ENCODE measurements around the gene KLHL34. TPM values are rescaled to one million over a fixed set of nuclear protein-coding genes. Genes with fewer than 3 reads are reported as not detected.

The KLHL34 gene
- total and polyA plus RNA-seq, 2 experiments from 2014 or later, result 0.81 to 1.1 TPM

DNA sequence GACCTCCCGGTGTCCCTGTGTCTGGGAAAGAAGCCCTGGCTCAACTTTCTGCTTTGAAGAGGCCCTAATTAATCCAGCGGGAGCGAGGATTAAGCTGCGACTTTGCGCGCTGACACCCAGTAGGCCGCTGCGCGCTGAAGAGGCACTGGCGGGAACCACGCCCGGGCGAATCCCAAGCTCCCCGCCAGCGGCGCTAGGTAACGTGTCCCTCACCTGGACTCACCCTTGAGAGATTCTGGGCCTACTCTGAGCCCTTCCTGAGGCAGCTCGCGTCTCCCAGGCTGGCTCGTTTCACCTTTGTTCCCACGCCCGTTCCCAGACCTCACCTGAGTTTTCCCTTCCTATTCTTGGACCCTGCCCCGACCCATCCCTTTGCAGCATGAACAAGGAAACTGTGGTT lies 616 bp upstream of the KLHL34 start (continued):
- no peak for TF ChIP-seq REST (IDR thresholded peaks at IDR 0.05; ENCODE audit: unreplicated experiment)
- no peak for TF ChIP-seq EZH2phosphoT487 (IDR thresholded peaks at IDR 0.05; ENCODE audit: unreplicated experiment)
- no peak for TF ChIP-seq EZH2 (IDR thresholded peaks at IDR 0.05; ENCODE audit: low read depth, unreplicated experiment)
- no peak for TF ChIP-seq JUNB (IDR thresholded peaks at IDR 0.05; ENCODE audit: unreplicated experiment)
- TF ChIP-seq STAT1 (IDR thresholded peaks at IDR 0.05; ENCODE audit: unreplicated experiment), result no peak
- TF ChIP-seq ZNF331 (CRISPR knock-in tag; IDR thresholded peaks at IDR 0.05; ENCODE audit: low read depth), result no peak

DNA sequence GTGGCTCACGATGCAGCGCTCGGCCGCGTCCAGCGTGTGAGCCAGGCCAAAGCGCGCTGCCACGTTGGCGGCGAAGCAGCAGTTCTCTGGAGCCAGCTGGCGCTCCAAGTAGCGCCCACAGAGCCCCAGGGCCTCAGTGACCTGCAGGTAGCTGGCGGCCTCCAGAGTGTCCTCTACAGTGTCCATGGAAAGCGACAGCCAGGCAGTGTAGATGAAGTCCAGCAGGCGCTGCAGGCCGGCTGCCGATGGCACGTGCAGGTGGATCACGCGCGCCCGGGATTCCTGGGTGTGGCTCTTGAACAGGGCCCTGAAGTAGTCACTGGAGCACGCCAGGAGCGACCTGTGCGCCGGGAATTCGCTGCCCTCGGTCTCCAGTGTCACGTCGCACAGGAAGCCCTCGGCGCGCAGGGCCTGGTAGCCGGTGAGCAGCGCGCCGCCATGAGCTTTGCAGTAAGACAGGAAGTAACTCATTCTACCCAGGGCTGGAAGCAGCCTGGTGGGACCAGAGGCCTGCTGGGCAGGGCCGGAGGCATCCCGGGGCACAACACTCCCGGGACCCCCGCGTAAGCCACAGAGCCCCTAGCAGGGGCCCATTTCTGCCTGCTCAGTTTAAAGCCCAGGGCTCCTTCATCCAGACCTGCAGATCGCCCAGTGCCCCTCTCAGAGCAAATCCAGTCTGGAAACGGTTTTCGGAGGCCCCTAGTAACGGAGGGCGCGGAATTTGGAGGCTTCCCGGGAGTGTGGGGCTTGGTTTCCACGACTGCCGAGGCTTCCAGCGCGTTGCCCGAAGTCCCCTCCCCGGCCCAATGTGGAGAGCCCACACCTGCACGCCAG lies 595 bp downstream of the KLHL34 start:
- Histone ChIP-seq H3K9me2 (ENCODE audit: insufficient read depth) (no peaks in the 10 kb centered on the region), H3K36me3 (ENCODE audit: insufficient read depth) (no peaks in the 10 kb centered on the region; the same call in 1 of the 2 replicates), H3K79me2 (replicated peaks; ENCODE audit: insufficient read depth) (no peaks in the 10 kb centered on the region), H3K4me2 (peak overlapping the region; percentile 73), H4K20me1 (replicated peaks; ENCODE audit: insufficient read depth) (no peaks in the 10 kb centered on the region), H3K4me1 (ENCODE audit: insufficient read depth) (no peaks in the 10 kb centered on the region), H3K27ac (ENCODE audit: low read depth) (no peak overlapping the region), H3K27me3 (ENCODE audit: insufficient read depth) (peaks cover 8% of the 10 kb centered on the region; the same call in 1 of the 2 replicates), H3F3A (replicated peaks; ENCODE audit: low read depth) (no peaks in the 10 kb centered on the region), H2AFZ (peak overlapping the region; percentile 72; the same call in 1 of the 2 replicates), H3K4me3 (peak overlapping the region; percentile 61)
- Mint-ChIP-seq H3K27ac (no peak overlapping the region), H3K9me3 (peaks cover 3% of the 10 kb centered on the region; the same call in 1 of the 3 replicates), H3K4me1 (peaks cover 4% of the 10 kb centered on the region; the same call in 2 of the 3 replicates), H3K27me3 (ENCODE audit: insufficient read depth, low read depth, poor library complexity) (peaks cover 3% of the 10 kb centered on the region), H3K4me3 (peak overlapping the region; percentile 69), H3K36me3 (ENCODE audit: low read depth) (peaks cover 2% of the 10 kb centered on the region; the same call in 1 of the 3 replicates)
- ATAC-seq (peak; percentile 29), DNase-seq (ENCODE audit: low spot score) (peak; percentile 40)
- no peak for TF ChIP-seq JUNB (IDR thresholded peaks at IDR 0.05; ENCODE audit: unreplicated experiment)
- TF ChIP-seq POLR2AphosphoS5 (IDR thresholded peaks at IDR 0.05; ENCODE audit: low read depth), result no peak
- TF ChIP-seq CTCF (conservative IDR thresholded peaks at IDR 0.05; ENCODE audit: low read depth in 2 of 2), result no peak
- TF ChIP-seq NANOG (IDR thresholded peaks at IDR 0.05; ENCODE audit: borderline replicate concordance), result no peak
- TF ChIP-seq ETS1 (IDR thresholded peaks at IDR 0.05), result no peak
- no peak for TF ChIP-seq ZNF331 (CRISPR knock-in tag; IDR thresholded peaks at IDR 0.05; ENCODE audit: low read depth)
- TF ChIP-seq REST (IDR thresholded peaks at IDR 0.05; ENCODE audit: unreplicated experiment), result no peak
- TF ChIP-seq EZH2phosphoT487 (IDR thresholded peaks at IDR 0.05; ENCODE audit: unreplicated experiment), result no peak
- TF ChIP-seq CREB1 (CRISPR knock-in tag; IDR thresholded peaks at IDR 0.05; ENCODE audit: low read depth), result no peak
- no peak for TF ChIP-seq STAT1 (IDR thresholded peaks at IDR 0.05; ENCODE audit: unreplicated experiment)
